Muscle layer of duodenum (tissue), 2 donors: ENCODE results near the gene NEUROD1.

ENCODE experiments used
- H3K27ac ChIP-seq: one replicate; pipeline ENCODE4 v1.7.0; 2013; ENCODE audit warnings: mild to moderate bottlenecking, low read length
- H3K27me3 ChIP-seq: one replicate; pipeline ENCODE4 v1.7.0; 2013; ENCODE audit warnings: low read depth, mild to moderate bottlenecking, control low read depth, low read length
- H3K36me3 ChIP-seq, 2 donors: one replicate each; pipeline ENCODE4 v1.7.0; 2013; ENCODE audit warnings: low read length in 2 of 2, control low read depth in 1 of 2, mild to moderate bottlenecking in 1 of 2; ENCODE audit not compliant: insufficient read depth in 2 of 2, control insufficient read depth in 1 of 2
- H3K4me1 ChIP-seq, 2 donors: one replicate each; pipeline ENCODE4 v1.7.0; 2013; ENCODE audit warnings: low read length in 2 of 2, mild to moderate bottlenecking in 2 of 2, control low read depth in 1 of 2, moderate library complexity in 1 of 2; ENCODE audit not compliant: insufficient read depth in 2 of 2, control insufficient read depth in 1 of 2
- H3K4me3 ChIP-seq, 2 donors: one replicate each; pipeline ENCODE4 v1.7.0; 2013; ENCODE audit warnings: low read length in 2 of 2, low read depth in 1 of 2, mild to moderate bottlenecking in 1 of 2
- H3K9me3 ChIP-seq, 2 donors: one replicate each; pipeline ENCODE4 v1.7.0; 2013; ENCODE audit warnings: low read length in 2 of 2, control low read depth in 1 of 2, mild to moderate bottlenecking in 1 of 2; ENCODE audit not compliant: control insufficient read depth in 1 of 2
- donor health status: healthy.

Gene NEUROD1

DNA sequence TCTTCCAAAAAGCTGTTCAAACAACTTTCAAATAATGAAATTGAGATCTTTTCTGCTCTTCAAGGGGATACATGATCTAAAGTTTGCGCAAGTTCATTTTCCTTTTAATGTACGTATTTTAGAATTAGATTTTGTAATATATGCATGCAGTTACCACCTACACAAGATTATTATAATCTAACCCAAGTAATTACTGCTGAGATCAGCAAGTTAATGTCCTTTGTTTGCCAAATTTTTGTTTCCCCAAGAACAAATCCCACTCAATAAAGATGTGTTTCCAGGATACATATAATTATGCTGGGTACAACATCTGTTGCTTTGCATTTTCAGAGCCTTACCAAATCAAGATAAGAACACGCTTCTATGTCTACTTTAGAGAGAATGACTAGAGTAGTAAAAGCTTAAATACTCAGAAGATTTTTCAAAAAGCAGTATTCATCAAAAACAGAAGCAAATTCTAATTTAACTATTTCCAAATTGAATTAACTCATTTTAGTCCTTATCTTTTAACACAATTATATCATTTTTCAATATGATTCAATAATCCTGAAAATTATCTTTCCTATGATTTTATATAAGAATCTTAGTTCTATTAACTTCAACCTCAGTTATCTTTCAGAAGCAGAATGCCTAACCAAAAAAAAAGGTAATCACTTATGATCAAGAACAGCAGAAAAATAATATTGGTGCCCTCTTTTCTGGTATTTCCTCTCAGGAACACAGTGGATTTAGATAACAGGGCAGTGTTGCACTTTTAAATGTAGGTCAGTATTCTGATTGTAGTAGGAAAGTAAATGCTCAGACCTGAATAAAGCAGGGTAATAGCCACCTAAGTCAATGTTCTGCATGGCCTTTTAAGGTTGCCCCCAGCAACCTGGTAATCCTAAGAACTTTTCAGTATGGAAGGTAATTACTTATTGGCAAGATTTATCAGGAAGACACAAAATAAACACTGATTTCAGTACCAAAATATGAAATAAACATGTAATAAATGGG is 51.4 kb downstream of the NEUROD1 start:
- H3K27ac ChIP-seq, result no peak overlapping the region

DNA sequence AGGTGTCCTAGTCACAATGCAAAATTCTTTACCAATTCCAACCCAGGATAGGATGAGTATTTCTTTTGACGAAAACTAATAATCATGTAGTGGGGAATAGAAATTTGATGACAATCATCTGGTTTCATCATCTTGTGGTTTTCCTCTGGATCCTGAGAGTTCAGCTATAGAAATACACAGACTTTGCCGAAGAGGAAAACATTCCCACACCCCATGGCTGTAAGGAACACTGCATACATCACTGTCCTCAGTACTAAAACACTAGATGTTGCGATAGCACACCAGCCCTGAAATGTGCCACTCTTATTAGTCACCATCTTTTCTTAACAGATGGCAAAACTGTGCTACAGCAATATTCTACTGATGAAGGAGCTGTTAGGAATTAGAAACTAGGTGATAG is 52.8 kb downstream of the NEUROD1 start:
- H3K4me3 ChIP-seq, result no peak overlapping the region
- no peaks in the 10 kb centered on the region for H3K36me3 ChIP-seq
- H3K27me3 ChIP-seq, result no peaks in the 10 kb centered on the region
- no peaks in the 10 kb centered on the region for H3K4me1 ChIP-seq
- H3K9me3 ChIP-seq, result no peaks in the 10 kb centered on the region
- H3K27ac ChIP-seq, result no peak overlapping the region

More for the DNA sequence above, 51.4 kb downstream of the NEUROD1 start:
- Histone ChIP-seq H3K36me3 (no peaks in the 10 kb centered on the region), H3K4me1 (no peaks in the 10 kb centered on the region), H3K27me3 (no peaks in the 10 kb centered on the region), H3K9me3 (no peaks in the 10 kb centered on the region), H3K4me3 (no peak overlapping the region)

DNA sequence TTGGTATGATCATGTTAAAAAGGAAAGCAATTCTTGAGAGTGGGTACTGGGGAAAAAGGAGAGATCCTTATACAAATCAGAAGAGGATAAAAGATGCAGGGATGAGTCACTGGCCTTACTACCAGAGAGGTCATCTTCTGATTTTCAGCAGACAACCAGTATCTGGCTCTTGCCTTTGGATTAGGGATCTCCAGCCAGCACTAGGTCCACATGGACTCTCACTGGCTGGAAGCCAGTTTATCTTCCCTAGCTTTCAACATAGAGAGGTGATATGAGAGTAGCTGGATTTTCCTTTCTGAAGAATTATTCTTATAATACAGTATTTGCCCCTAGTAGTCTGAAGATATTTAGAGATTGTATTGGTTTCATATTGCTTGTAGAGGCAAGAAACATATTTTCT is 53.6 kb downstream of the NEUROD1 start:
- Histone ChIP-seq H3K4me3 (no peak overlapping the region), H3K9me3 (no peaks in the 10 kb centered on the region), H3K4me1 (no peaks in the 10 kb centered on the region), H3K27ac (no peak overlapping the region), H3K36me3 (no peaks in the 10 kb centered on the region), H3K27me3 (no peaks in the 10 kb centered on the region)
